Neuronal stem cell (in vitro differentiated cells): ENCODE results near the gene TMC8.

Experiments used
- DNase-seq: peaks from one replicate; pipeline ENCODE4 v3.0.0-alpha.2; 2013; ENCODE audit warnings: low spot score
- H2AFZ ChIP-seq: one replicate; pipeline ENCODE4 v1.6.1; 2013; ENCODE audit warnings: mild to moderate bottlenecking, low read length, inconsistent platforms
- H2AK5ac ChIP-seq: 2 replicates; pipeline ENCODE4 v1.6.1; 2013; ENCODE audit warnings: low read depth, mild to moderate bottlenecking, inconsistent platforms, low read length, moderate library complexity, mixed read lengths
- H2BK120ac ChIP-seq: 2 replicates; pipeline ENCODE4 v1.6.1; 2013; ENCODE audit warnings: low read depth, mild to moderate bottlenecking, inconsistent platforms, low read length, moderate library complexity, mixed read lengths
- H2BK12ac ChIP-seq: one replicate; pipeline ENCODE4 v1.6.1; 2013; ENCODE audit warnings: low read length, inconsistent platforms
- H2BK15ac ChIP-seq: 2 replicates; pipeline ENCODE4 v1.6.1; 2013; ENCODE audit warnings: mild to moderate bottlenecking, low read length, inconsistent platforms, mixed read lengths
- H2BK5ac ChIP-seq: one replicate; pipeline ENCODE4 v1.6.1; 2013; ENCODE audit warnings: inconsistent platforms, mild to moderate bottlenecking, low read length, moderate library complexity
- H3K14ac ChIP-seq: one replicate; pipeline ENCODE4 v1.6.1; 2013; ENCODE audit warnings: low read length, inconsistent platforms
- H3K18ac ChIP-seq: 2 replicates; pipeline ENCODE4 v1.6.1; 2013; ENCODE audit warnings: low read length, inconsistent platforms
- H3K23ac ChIP-seq: 2 replicates; pipeline ENCODE4 v1.6.1; 2013; ENCODE audit warnings: low read depth, mild to moderate bottlenecking, mixed read lengths, low read length, inconsistent platforms; ENCODE audit not compliant: poor library complexity
- H3K27ac ChIP-seq: replicated peaks from 3 replicates; pipeline ENCODE4 v1.5.1; 2013; ENCODE audit warnings: low read length, inconsistent platforms
- H3K27me3 ChIP-seq, 3 experiments: 2 replicates each; pipeline ENCODE4 v1.6.1; 2013; ENCODE audit warnings: low read length in 3 of 3, mild to moderate bottlenecking in 2 of 3, inconsistent platforms in 1 of 3, low read depth in 1 of 3, mixed read lengths in 1 of 3, moderate library complexity in 1 of 3; ENCODE audit not compliant: control insufficient read depth in 3 of 3, insufficient read depth in 3 of 3
- H3K36me3 ChIP-seq, 2 donors: replicated peaks in 1 of 2; 2 replicates each; pipeline ENCODE4 v1.6.1; 2013; ENCODE audit warnings: low read length in 2 of 2; ENCODE audit not compliant: control insufficient read depth in 2 of 2, insufficient read depth in 2 of 2
- H3K4ac ChIP-seq: 2 replicates; pipeline ENCODE4 v1.6.1; 2013; ENCODE audit warnings: inconsistent platforms, mild to moderate bottlenecking, low read length, moderate library complexity
- H3K4me1 ChIP-seq, 2 donors: 1 replicate in 1 of 2; 2 replicates in 1 of 2; pipeline ENCODE4 v1.6.1; 2013; ENCODE audit warnings: low read length in 2 of 2, low read depth in 1 of 2; ENCODE audit not compliant: control insufficient read depth in 2 of 2, insufficient read depth in 1 of 2
- H3K4me2 ChIP-seq: one replicate; pipeline ENCODE4 v1.6.1; 2013; ENCODE audit warnings: mild to moderate bottlenecking, low read length, inconsistent platforms; ENCODE audit not compliant: insufficient read depth, poor library complexity, severe bottlenecking
- H3K4me3 ChIP-seq, 2 donors: 2 replicates each; pipeline ENCODE4 v1.5.1; 2013; ENCODE audit warnings: low read length in 2 of 2, mild to moderate bottlenecking in 2 of 2, inconsistent platforms in 1 of 2, moderate library complexity in 1 of 2
- H3K79me1 ChIP-seq: one replicate; pipeline ENCODE4 v1.6.1; 2013; ENCODE audit warnings: low read depth, mild to moderate bottlenecking, inconsistent platforms, low read length, moderate library complexity
- H3K9ac ChIP-seq: one replicate; pipeline ENCODE4 v1.6.1; 2013; ENCODE audit warnings: mild to moderate bottlenecking, low read depth, low read length, inconsistent platforms; ENCODE audit not compliant: poor library complexity
- H3K9me3 ChIP-seq, 2 donors: replicated peaks in 1 of 2; 2 replicates each; pipeline versions ENCODE3 to v1.6.1; 2013; ENCODE audit warnings: low read length in 2 of 2, mild to moderate bottlenecking in 2 of 2, inconsistent platforms in 1 of 2, low read depth in 1 of 2, mixed read lengths in 1 of 2, moderate library complexity in 1 of 2; ENCODE audit not compliant: control insufficient read depth in 2 of 2, insufficient read depth in 1 of 2
- H4K8ac ChIP-seq: one replicate; pipeline ENCODE4 v1.6.1; 2013; ENCODE audit warnings: low read depth, mild to moderate bottlenecking, inconsistent platforms, low read length, moderate library complexity
- H4K91ac ChIP-seq: one replicate; pipeline ENCODE4 v1.6.1; 2013; ENCODE audit warnings: low read length, low read depth, mild to moderate bottlenecking, inconsistent platforms; ENCODE audit not compliant: poor library complexity
- WGBS, 2 donors: extraction: QIAGEN DNeasy Blood & Tissue Kit; methylation state at CpG; one replicate each; pipeline ENCODE4 v1.1.7; 2013; ENCODE audit warnings: missing lambda C conversion rate in 2 of 2, mixed read lengths in 1 of 2; ENCODE audit not compliant: insufficient read length in 2 of 2, insufficient replicate concordance in 1 of 2; ENCODE audit errors: extremely low coverage in 2 of 2; 5-methylcytosine and 5-hydroxymethylcytosine counted together

Gene TMC8

GRCh38 chr17:78112518-78113471 lies 17.8 kb upstream of the TMC8 start:
- H3K14ac ChIP-seq: no peak overlapping the region
- WGBS, 2 donors: no CpG with 5 or more reads among the region's 33 CpGs

GRCh38 chr17:78113804-78114785 lies 16.5 kb upstream of the TMC8 start:
- Histone ChIP-seq H3K36me3 (peaks cover 2 to 3% of the 10 kb centered on the region in 2 donors), H3K79me1 (peaks cover 2% of the 10 kb centered on the region), H3K4me2 (no peak overlapping the region), H2BK15ac (no peak overlapping the region), H3K27ac (no peak overlapping the region), H2AFZ (no peak overlapping the region), H2BK5ac (no peak overlapping the region), H2AK5ac (no peak overlapping the region), H4K91ac (no peak overlapping the region), H4K8ac (no peak overlapping the region), H2BK120ac (no peak overlapping the region), H3K9me3 (no peaks in the 10 kb centered on the region), H3K4me3 (no peak overlapping the region), H3K27me3 (no peaks in the 10 kb centered on the region), H3K14ac (no peak overlapping the region), H3K4me1 (no peaks in the 10 kb centered on the region), H3K4ac (no peak overlapping the region), H3K18ac (no peak overlapping the region), H2BK12ac (no peak overlapping the region), H3K9ac (no peak overlapping the region), H3K23ac (no peak overlapping the region)
- DNase-seq: no peak
- WGBS, 2 donors: no CpG with 5 or more reads among the region's 25 CpGs

More at GRCh38 chr17:78112518-78113471, 17.8 kb upstream of the TMC8 start:
- Histone ChIP-seq H2BK5ac (no peak overlapping the region), H3K4me1 (no peaks in the 10 kb centered on the region), H4K91ac (no peak overlapping the region), H3K9me3 (no peaks in the 10 kb centered on the region), H3K4me3 (no peak overlapping the region), H3K36me3 (peaks cover 2 to 12% of the 10 kb centered on the region in 2 donors), H2AFZ (no peak overlapping the region), H3K4ac (peak overlapping the region; percentile 31), H2BK120ac (peak overlapping the region; percentile 43), H3K23ac (peak overlapping the region; percentile 90), H2BK12ac (no peak overlapping the region), H4K8ac (peak overlapping the region; percentile 17), H3K9ac (peak overlapping the region; percentile 57), H3K27ac (no peak overlapping the region), H2BK15ac (peak overlapping the region; percentile 95), H3K4me2 (peak overlapping the region; percentile 15), H3K79me1 (peaks cover 2% of the 10 kb centered on the region), H2AK5ac (peak overlapping the region; percentile 99), H3K27me3 (no peaks in the 10 kb centered on the region), H3K18ac (peak overlapping the region; percentile 55)
- DNase-seq: peak; percentile 65

GRCh38 chr17:78114831-78115723 lies 15.5 kb upstream of the TMC8 start:
- H3K4ac ChIP-seq: no peak overlapping the region
- H3K36me3 ChIP-seq: peaks cover 0 to 2% of the 10 kb centered on the region in 2 donors
- H3K27me3 ChIP-seq: no peaks in the 10 kb centered on the region
- H3K4me1 ChIP-seq: no peaks in the 10 kb centered on the region
- no peak overlapping the region for H2BK12ac ChIP-seq
- H4K91ac ChIP-seq: no peak overlapping the region
- no CpG with 5 or more reads among the region's 28 CpGs for WGBS, 2 donors
- H3K9me3 ChIP-seq: no peaks in the 10 kb centered on the region
- no peak overlapping the region for H3K4me3 ChIP-seq
- H4K8ac ChIP-seq: no peak overlapping the region
- no peak overlapping the region for H3K18ac ChIP-seq
- H3K27ac ChIP-seq: no peak overlapping the region
- H3K14ac ChIP-seq: no peak overlapping the region
- no peak overlapping the region for H2BK15ac ChIP-seq
- H3K23ac ChIP-seq: no peak overlapping the region
- H2BK120ac ChIP-seq: peak overlapping the region; percentile 81
- peak overlapping the region; percentile 44 for H3K9ac ChIP-seq
- no peak overlapping the region for H2BK5ac ChIP-seq
- H3K79me1 ChIP-seq: peaks cover 2% of the 10 kb centered on the region
- H2AK5ac ChIP-seq: no peak overlapping the region
- H3K4me2 ChIP-seq: no peak overlapping the region
- no peak for DNase-seq
- no peak overlapping the region for H2AFZ ChIP-seq
